ENCODE measurements around the gene SLC12A8. TPM values are rescaled to one million over a fixed set of nuclear protein-coding genes. Genes with fewer than 3 reads are reported as not detected.

Gene SLC12A8
- total and polyA plus RNA-seq, 2 donors (not counting 1 experiment from before 2014, with no cell fraction given), result 15.1 to 19.5 TPM

- Histone ChIP-seq H3K4me3 (replicated peaks in 1 of 4; ENCODE audit: control extremely low read depth in 1 of 4, insufficient read depth in 1 of 4, low read depth in 3 of 4, low read length in 4 of 4) (peak overlapping the region in 2 of 4 experiments; percentile 22 to 35), H3K79me2 (ENCODE audit: control insufficient read depth, insufficient read depth, low read length) (no peaks in the 10 kb centered on the region), H3K4me2 (ENCODE audit: extremely low read depth, insufficient read depth, low read length) (peak overlapping the region; percentile 41), H4K20me1 (ENCODE audit: control insufficient read depth, extremely low read depth, insufficient read depth, low read length) (no peaks in the 10 kb centered on the region), H3K4me1 (ENCODE audit: control insufficient read depth, extremely low read depth, insufficient read depth, low read length) (peaks cover 35% of the 10 kb centered on the region), H3K27ac (ENCODE audit: insufficient read depth, low read length) (peak overlapping the region; percentile 66), H3K9ac (ENCODE audit: insufficient read depth, low read length) (no peak overlapping the region), H3K9me3 (ENCODE audit: control insufficient read depth, insufficient read depth, low read depth, low read length) (no peaks in the 10 kb centered on the region), H3K27me3 (ENCODE audit: control insufficient read depth, insufficient read depth, low read length) (no peaks in the 10 kb centered on the region), H2AFZ (ENCODE audit: low read length) (no peak overlapping the region), H3K36me3 (ENCODE audit: control insufficient read depth, insufficient read depth, low read length) (no peaks in the 10 kb centered on the region)
- DNase-seq (ENCODE audit: low read depth in 2 of 2), result no peak
- no peak for TF ChIP-seq EZH2 (IDR thresholded peaks at IDR 0.05; ENCODE audit: low read length, missing control alignments)
- no peak for TF ChIP-seq CTCF (conservative IDR thresholded peaks at IDR 0.05 in 1 of 2, IDR thresholded peaks at IDR 0.05 in 1 of 2; ENCODE audit: low read depth in 1 of 2, low read length in 2 of 2)
These were observed 103.0 kb downstream of the SLC12A8 start for GRCh38 chr3:125109536-125109925.

- TF ChIP-seq EZH2 (IDR thresholded peaks at IDR 0.05; ENCODE audit: low read length, missing control alignments) (no peak), CTCF (conservative IDR thresholded peaks at IDR 0.05 in 1 of 2, IDR thresholded peaks at IDR 0.05 in 1 of 2; ENCODE audit: low read depth in 1 of 2, low read length in 2 of 2) (no peak)
- H2AFZ ChIP-seq (ENCODE audit: low read length), result no peak overlapping the region
- H3K4me3 ChIP-seq (replicated peaks in 1 of 4; ENCODE audit: control extremely low read depth in 1 of 4, insufficient read depth in 1 of 4, low read depth in 3 of 4, low read length in 4 of 4), result peak overlapping the region in 2 of 4 experiments; percentile 22 to 35
- DNase-seq (ENCODE audit: low read depth in 2 of 2), result peak in 1 of 2 donors; percentile 50
- no peaks in the 10 kb centered on the region for H3K79me2 ChIP-seq (ENCODE audit: control insufficient read depth, insufficient read depth, low read length)
- no peaks in the 10 kb centered on the region for H4K20me1 ChIP-seq (ENCODE audit: control insufficient read depth, extremely low read depth, insufficient read depth, low read length)
- H3K9ac ChIP-seq (ENCODE audit: insufficient read depth, low read length), result no peak overlapping the region
- H3K4me1 ChIP-seq (ENCODE audit: control insufficient read depth, extremely low read depth, insufficient read depth, low read length), result peaks cover 35% of the 10 kb centered on the region
- no peaks in the 10 kb centered on the region for H3K9me3 ChIP-seq (ENCODE audit: control insufficient read depth, insufficient read depth, low read depth, low read length)
- H3K36me3 ChIP-seq (ENCODE audit: control insufficient read depth, insufficient read depth, low read length), result no peaks in the 10 kb centered on the region
- no peak overlapping the region for H3K27ac ChIP-seq (ENCODE audit: insufficient read depth, low read length)
- peak overlapping the region; percentile 41 for H3K4me2 ChIP-seq (ENCODE audit: extremely low read depth, insufficient read depth, low read length)
- no peaks in the 10 kb centered on the region for H3K27me3 ChIP-seq (ENCODE audit: control insufficient read depth, insufficient read depth, low read length)
These were observed 103.6 kb downstream of the SLC12A8 start for GRCh38 chr3:125108833-125109535.

- no peak for TF ChIP-seq EZH2 (IDR thresholded peaks at IDR 0.05; ENCODE audit: low read length, missing control alignments)
- TF ChIP-seq CTCF (conservative IDR thresholded peaks at IDR 0.05 in 1 of 2, IDR thresholded peaks at IDR 0.05 in 1 of 2; ENCODE audit: low read depth in 1 of 2, low read length in 2 of 2), result no peak
- no peak overlapping the region for H2AFZ ChIP-seq (ENCODE audit: low read length)
These were observed 104.5 kb downstream of the SLC12A8 start for GRCh38 chr3:125107861-125108567.

More at GRCh38 chr3:125107861-125108567, 104.5 kb downstream of the SLC12A8 start:
- no peaks in the 10 kb centered on the region for H3K36me3 ChIP-seq (ENCODE audit: control insufficient read depth, insufficient read depth, low read length)
- DNase-seq (ENCODE audit: low read depth in 2 of 2), result peak; percentile 93 to 96
- H3K4me1 ChIP-seq (ENCODE audit: control insufficient read depth, extremely low read depth, insufficient read depth, low read length), result peaks cover 35% of the 10 kb centered on the region
- H3K27ac ChIP-seq (ENCODE audit: insufficient read depth, low read length), result peak overlapping the region; percentile 78
- H3K4me2 ChIP-seq (ENCODE audit: extremely low read depth, insufficient read depth, low read length), result peak overlapping the region; percentile 60
- H3K9ac ChIP-seq (ENCODE audit: insufficient read depth, low read length), result no peak overlapping the region
- H3K9me3 ChIP-seq (ENCODE audit: control insufficient read depth, insufficient read depth, low read depth, low read length), result no peaks in the 10 kb centered on the region
- no peaks in the 10 kb centered on the region for H3K79me2 ChIP-seq (ENCODE audit: control insufficient read depth, insufficient read depth, low read length)
- H3K27me3 ChIP-seq (ENCODE audit: control insufficient read depth, insufficient read depth, low read length), result no peaks in the 10 kb centered on the region
- H3K4me3 ChIP-seq (replicated peaks in 1 of 4; ENCODE audit: control extremely low read depth in 1 of 4, insufficient read depth in 1 of 4, low read depth in 3 of 4, low read length in 4 of 4), result no peak overlapping the region
- H4K20me1 ChIP-seq (ENCODE audit: control insufficient read depth, extremely low read depth, insufficient read depth, low read length), result no peaks in the 10 kb centered on the region
